ENCODE measurements around the gene ERP44. TPM values are rescaled to one million over a fixed set of nuclear protein-coding genes. Genes with fewer than 3 reads are reported as not detected.

Gene ERP44
- total RNA-seq, 1 experiment from 2014 or later: 9.4 TPM

- TF ChIP-seq ELF1 (IDR thresholded peaks at IDR 0.05; ENCODE audit: borderline replicate concordance, low read depth): no peak
Observed at GRCh38 chr9:99966716-99967115, 132.1 kb downstream of the ERP44 start (continued).

GRCh38 chr9:99966001-99966400 is 132.8 kb downstream of the ERP44 start:
- ChIA-PET CTCF (no interaction called here), RAD21 (ENCODE audit: low non-redundant PET in 1 of 2, low total read pairs in 2 of 2, uncharacterized antibody in 2 of 2, unreplicated experiment in 2 of 2) (no interaction called here), POLR2A (no interaction called here)
- Histone ChIP-seq H3K27me3 (ENCODE audit: insufficient read depth, low read length) (no peaks in the 10 kb centered on the region), H3K9ac (ENCODE audit: low read length) (no peak overlapping the region), H3K79me2 (ENCODE audit: insufficient read depth, low read length) (no peaks in the 10 kb centered on the region), H3K9me2 (ENCODE audit: insufficient read depth) (no peaks in the 10 kb centered on the region), H3K9me3 (ENCODE audit: control insufficient read depth in 1 of 2, insufficient read depth in 1 of 2, low read depth in 1 of 2, low read length in 2 of 2) (no peaks in the 10 kb centered on the region), H3K27ac (ENCODE audit: low read depth, low read length) (no peak overlapping the region; the same call in 1 of the 2 replicates), H4K20me1 (ENCODE audit: insufficient read depth) (no peaks in the 10 kb centered on the region), H2AFZ (ENCODE audit: low read depth, low read length, poor library complexity, severe bottlenecking) (no peak overlapping the region), H3K36me3 (ENCODE audit: control insufficient read depth in 1 of 2, insufficient read depth in 2 of 2, low read length in 2 of 2) (no peaks in the 10 kb centered on the region), H3K4me3 (replicated peaks in 1 of 2; ENCODE audit: low read depth in 1 of 2, low read length in 2 of 2) (no peak overlapping the region), H3K4me1 (ENCODE audit: control insufficient read depth in 1 of 2, insufficient read depth in 2 of 2, low read length in 2 of 2) (peaks cover 15 to 18% of the 10 kb centered on the region in 2 experiments), H3K4me2 (ENCODE audit: low read length) (peak overlapping the region; percentile 45; the same call in 1 of the 2 replicates)
- no peak for TF ChIP-seq TCF7L2 (IDR thresholded peaks at IDR 0.05; ENCODE audit: borderline replicate concordance, extremely low read depth, insufficient read depth, insufficient read length)
- TF ChIP-seq REST (IDR thresholded peaks at IDR 0.05; ENCODE audit: low read depth): no peak
- TF ChIP-seq FOSL1 (IDR thresholded peaks at IDR 0.05; ENCODE audit: low read depth): no peak
- TF ChIP-seq ZFX (IDR thresholded peaks at IDR 0.05): no peak
- no peak for TF ChIP-seq EGR1 (IDR thresholded peaks at IDR 0.05; ENCODE audit: low read depth)
- no peak for TF ChIP-seq JUND (IDR thresholded peaks at IDR 0.05)
- TF ChIP-seq SRF (IDR thresholded peaks at IDR 0.05; ENCODE audit: low read depth): no peak
- TF ChIP-seq POLR2A (IDR thresholded peaks at IDR 0.05; ENCODE audit: borderline replicate concordance, extremely low read depth, insufficient read depth, insufficient read length): no peak
- BruUV-seq (replicated peaks): no TSS peak
- DNase-seq (ENCODE audit: low read depth, low spot score) (no peak), ATAC-seq (no peak; the same call in 1 of the 2 replicates)
- intact Hi-C loops (cut with micrococcal nuclease): loop anchor here (10.0 kb wide), 1 partner anchor 141 kb away; the partner anchor contains the start of gene NR4A3

Measured in HCT116 (cell line).